OCI-LY3 (cell line): ENCODE results near the gene TBCE.
"Not testable (repeated sequence)": the region's sequence is repeated elsewhere in the genome, so short reads cannot be mapped to it uniquely, and the experiment has no call there.

Source experiments
- H2AFZ ChIP-seq: fragments of 200-600, 300-600 bp; shearing (Covaris generic); 2 replicates; pipeline ENCODE4 v1.6.0; 2014; ENCODE audit warnings: antibody characterized with exemption, low read depth, low read length
- H3K27ac ChIP-seq: fragments of 200-600, 300-600 bp; sonication (generic); 2 replicates; pipeline ENCODE4 v1.5.1; 2014; ENCODE audit warnings: mild to moderate bottlenecking, low read length, moderate library complexity, mixed read lengths
- H3K27me3 ChIP-seq: fragments of 200-600, 300-600 bp; sonication (generic); 2 replicates; pipeline ENCODE4 v1.6.1; 2014; ENCODE audit warnings: low read depth, low read length, mixed read lengths
- H3K36me3 ChIP-seq: fragments of 200-600, 300-600 bp; sonication (generic); replicated peaks from 2 replicates; pipeline ENCODE3; 2014; ENCODE audit warnings: low read depth, low read length, mixed read lengths
- H3K4me1 ChIP-seq: fragments of 300-600, 200-600 bp; sonication (generic); 2 replicates; pipeline ENCODE4 v1.6.1; 2014; ENCODE audit warnings: low read length, mixed read lengths
- H3K4me2 ChIP-seq: fragments of 200-600, 300-600 bp; sonication (generic); 2 replicates; pipeline ENCODE4 v1.6.1; 2014; ENCODE audit warnings: low read length, mixed read lengths
- H3K4me3 ChIP-seq: fragments of 300-600, 200-600 bp; sonication (generic); 2 replicates; pipeline ENCODE4 v1.5.1; 2014; ENCODE audit warnings: antibody characterized with exemption, mild to moderate bottlenecking, low read length, moderate library complexity
- H3K79me2 ChIP-seq: fragments of 300-600, 200-600 bp; shearing (Covaris generic); 2 replicates; pipeline ENCODE4 v1.6.1; 2014; ENCODE audit warnings: mild to moderate bottlenecking, low read length, mixed read lengths
- H3K9ac ChIP-seq: fragments of 300-600, 200-600 bp; shearing (Covaris generic); 2 replicates; pipeline ENCODE4 v1.6.0; 2014; ENCODE audit warnings: mild to moderate bottlenecking, low read length, moderate library complexity
- H3K9me3 ChIP-seq: fragments of 200-600, 300-600 bp; shearing (Covaris generic); 2 replicates; pipeline ENCODE4 v1.6.1; 2014; ENCODE audit warnings: low read length, mixed read lengths; ENCODE audit not compliant: insufficient read depth
- H4K20me1 ChIP-seq: fragments of 200-600, 300-600 bp; sonication (generic); 2 replicates; pipeline ENCODE4 v1.6.1; 2016; ENCODE audit warnings: low read length, mixed read lengths; ENCODE audit not compliant: insufficient read depth
- CTCF ChIP-seq: fragments of 200-600, 300-600 bp; sonication (generic); IDR thresholded peaks from 2 replicates; pipeline ENCODE4 v1.5.1; 2014; ENCODE audit warnings: antibody characterized with exemption, low read length, low read depth
- EZH2phosphoT487 ChIP-seq: fragments of 200-600 bp; shearing (Covaris generic); IDR thresholded peaks from 2 replicates; pipeline ENCODE4 v1.6.1; 2018; ENCODE audit warnings: antibody characterized with exemption, mixed run types, low read depth

The TBCE gene

GRCh38 chr1:235366286-235366685, 941 bp upstream of the TBCE start:
- no peaks in the 10 kb centered on the region for H3K27me3 ChIP-seq
- no peak overlapping the region for H3K9ac ChIP-seq
- peak overlapping the region; percentile 90 for H3K4me3 ChIP-seq
- peaks cover 13% of the 10 kb centered on the region for H3K79me2 ChIP-seq
- no peaks in the 10 kb centered on the region for H3K36me3 ChIP-seq
- no peak overlapping the region for H3K27ac ChIP-seq
- no peaks in the 10 kb centered on the region for H4K20me1 ChIP-seq
- peak overlapping the region; percentile 70 for H3K4me2 ChIP-seq
- peaks cover 12% of the 10 kb centered on the region for H3K4me1 ChIP-seq
- H2AFZ ChIP-seq: peak overlapping the region; percentile 90
- no peaks in the 10 kb centered on the region for H3K9me3 ChIP-seq
- no peak for TF ChIP-seq EZH2phosphoT487
- TF ChIP-seq CTCF: no peak

- no peak overlapping the region for H3K9ac ChIP-seq
- no peaks in the 10 kb centered on the region for H3K36me3 ChIP-seq
- TF ChIP-seq EZH2phosphoT487 (no peak), CTCF (no peak)
- H3K27me3 ChIP-seq: no peaks in the 10 kb centered on the region
- H3K4me2 ChIP-seq: peak overlapping the region; percentile 70
- H3K4me1 ChIP-seq: peaks cover 12% of the 10 kb centered on the region
- H2AFZ ChIP-seq: no peak overlapping the region
- H3K9me3 ChIP-seq: no peaks in the 10 kb centered on the region
- H4K20me1 ChIP-seq: no peaks in the 10 kb centered on the region
- peak overlapping the region; percentile 90; the same call in 1 of the 2 replicates for H3K4me3 ChIP-seq
- no peak overlapping the region for H3K27ac ChIP-seq
- peaks cover 13% of the 10 kb centered on the region for H3K79me2 ChIP-seq
Measured at GRCh38 chr1:235368428-235368827, 1.2 kb downstream of the TBCE start.

DNA sequence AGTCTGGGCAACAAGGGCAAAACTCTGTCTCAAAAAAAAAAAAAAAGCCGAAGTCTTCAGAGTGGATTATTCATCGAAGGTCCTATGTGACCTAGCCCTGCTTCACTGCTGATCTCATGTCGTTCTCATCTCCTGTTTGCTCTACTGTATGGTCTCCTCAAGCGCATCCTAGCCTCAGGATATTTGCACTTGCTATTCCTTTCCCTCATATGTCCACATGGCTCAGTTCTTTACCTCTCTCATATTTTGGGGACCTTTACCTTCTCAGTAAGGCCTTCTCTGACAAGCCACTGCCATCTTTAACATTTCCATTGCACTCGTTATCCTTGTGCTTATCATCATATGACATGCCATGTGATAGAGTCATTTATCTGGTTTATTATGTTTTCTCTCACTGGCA, 2.6 kb downstream of the TBCE start:
- Histone ChIP-seq H3K4me1 (peaks cover 12% of the 10 kb centered on the region), H3K27me3 (no peaks in the 10 kb centered on the region), H4K20me1 (no peaks in the 10 kb centered on the region), H3K4me3 (no peak overlapping the region), H3K27ac (no peak overlapping the region), H3K36me3 (no peaks in the 10 kb centered on the region), H2AFZ (no peak overlapping the region), H3K9ac (no peak overlapping the region), H3K9me3 (no peaks in the 10 kb centered on the region), H3K4me2 (no peak overlapping the region), H3K79me2 (peaks cover 13% of the 10 kb centered on the region)
- no peak for TF ChIP-seq EZH2phosphoT487
- no peak for TF ChIP-seq CTCF

GRCh38 chr1:235375919-235376605, 8.8 kb downstream of the TBCE start:
- no peak overlapping the region for H3K27ac ChIP-seq
- peaks cover 5% of the 10 kb centered on the region for H3K79me2 ChIP-seq

DNA sequence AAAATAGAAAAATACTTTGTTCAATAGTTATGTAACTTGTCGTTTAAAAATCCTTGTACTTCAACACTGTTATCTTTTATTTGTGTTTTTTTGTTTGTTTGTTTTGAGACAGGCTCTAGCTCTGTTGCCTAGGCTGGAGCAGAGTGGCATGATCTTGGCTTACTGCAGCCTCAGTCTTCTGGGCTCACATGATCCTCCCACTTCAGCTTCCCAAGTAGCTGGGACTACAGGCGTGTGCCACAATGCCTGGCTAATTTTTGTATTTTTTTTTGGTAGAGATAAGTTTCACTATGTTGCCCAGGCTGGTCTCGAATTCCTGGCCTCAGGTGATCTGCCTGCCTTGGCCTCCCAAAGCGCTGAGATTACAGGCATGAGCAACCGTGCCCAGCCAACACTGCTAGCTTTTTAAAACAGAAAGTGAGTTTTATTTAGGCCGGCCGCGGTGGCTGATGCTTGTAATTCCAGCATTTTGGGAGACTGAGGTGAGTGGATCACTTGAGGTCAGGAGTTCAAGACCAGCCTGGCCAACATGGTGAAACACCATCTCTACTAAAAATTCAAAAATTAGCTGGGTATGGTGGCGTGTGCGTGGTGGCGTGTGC, 11.0 kb downstream of the TBCE start:
- not testable (repeated sequence) for H3K27me3 ChIP-seq, H3K36me3 ChIP-seq, H2AFZ ChIP-seq, H3K9me3 ChIP-seq, H4K20me1 ChIP-seq, H3K4me2 ChIP-seq, H3K4me3 ChIP-seq, H3K4me1 ChIP-seq, H3K9ac ChIP-seq, H3K27ac ChIP-seq, H3K79me2 ChIP-seq

More at GRCh38 chr1:235375919-235376605, 8.8 kb downstream of the TBCE start:
- Histone ChIP-seq H3K27me3 (no peaks in the 10 kb centered on the region), H3K9ac (no peak overlapping the region), H2AFZ (no peak overlapping the region), H4K20me1 (no peaks in the 10 kb centered on the region), H3K4me3 (no peak overlapping the region), H3K4me2 (no peak overlapping the region), H3K36me3 (no peaks in the 10 kb centered on the region), H3K4me1 (no peaks in the 10 kb centered on the region), H3K9me3 (no peaks in the 10 kb centered on the region)
- no peak for TF ChIP-seq CTCF
- TF ChIP-seq EZH2phosphoT487: no peak

- not testable (repeated sequence) for H2AFZ ChIP-seq, H4K20me1 ChIP-seq, H3K4me1 ChIP-seq, H3K27me3 ChIP-seq, H3K4me2 ChIP-seq, H3K9ac ChIP-seq, H3K36me3 ChIP-seq, H3K4me3 ChIP-seq, H3K79me2 ChIP-seq, H3K9me3 ChIP-seq, H3K27ac ChIP-seq
Measured at GRCh38 chr1:235381955-235382739, 14.9 kb downstream of the TBCE start.
